ENCODE measurements around the gene MYL3.

DNA sequence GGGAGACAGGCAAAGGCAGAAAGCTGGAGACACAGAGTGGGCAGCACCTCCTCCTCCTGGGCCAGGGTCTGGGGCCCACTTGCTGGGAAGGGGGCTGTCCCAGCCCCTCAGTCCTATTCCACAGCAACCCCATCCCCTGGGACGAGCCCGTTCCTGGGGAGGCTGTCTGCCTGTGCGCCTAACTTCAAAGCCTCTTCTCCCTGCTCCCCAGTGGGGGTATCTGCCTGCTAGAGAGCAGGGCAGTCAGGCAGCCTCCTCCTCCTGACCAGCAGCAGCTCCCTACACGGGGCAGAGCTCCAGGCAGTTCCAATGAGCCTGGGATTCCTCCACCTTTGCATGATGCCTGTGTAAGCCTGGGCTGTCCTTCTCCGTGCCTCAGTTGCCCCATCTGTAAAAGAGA, 21.2 kb upstream of the MYL3 start:
- TF ChIP-seq, protein P1, sequence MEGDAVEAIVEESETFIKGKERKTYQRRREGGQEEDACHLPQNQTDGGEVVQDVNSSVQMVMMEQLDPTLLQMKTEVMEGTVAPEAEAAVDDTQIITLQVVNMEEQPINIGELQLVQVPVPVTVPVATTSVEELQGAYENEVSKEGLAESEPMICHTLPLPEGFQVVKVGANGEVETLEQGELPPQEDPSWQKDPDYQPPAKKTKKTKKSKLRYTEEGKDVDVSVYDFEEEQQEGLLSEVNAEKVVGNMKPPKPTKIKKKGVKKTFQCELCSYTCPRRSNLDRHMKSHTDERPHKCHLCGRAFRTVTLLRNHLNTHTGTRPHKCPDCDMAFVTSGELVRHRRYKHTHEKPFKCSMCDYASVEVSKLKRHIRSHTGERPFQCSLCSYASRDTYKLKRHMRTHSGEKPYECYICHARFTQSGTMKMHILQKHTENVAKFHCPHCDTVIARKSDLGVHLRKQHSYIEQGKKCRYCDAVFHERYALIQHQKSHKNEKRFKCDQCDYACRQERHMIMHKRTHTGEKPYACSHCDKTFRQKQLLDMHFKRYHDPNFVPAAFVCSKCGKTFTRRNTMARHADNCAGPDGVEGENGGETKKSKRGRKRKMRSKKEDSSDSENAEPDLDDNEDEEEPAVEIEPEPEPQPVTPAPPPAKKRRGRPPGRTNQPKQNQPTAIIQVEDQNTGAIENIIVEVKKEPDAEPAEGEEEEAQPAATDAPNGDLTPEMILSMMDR (IDR thresholded peaks at IDR 0.05) = no peak
- TF ChIP-seq POLR2A (IDR thresholded peaks at IDR 0.05) = no peak
- TF ChIP-seq POLR2AphosphoS5 (IDR thresholded peaks at IDR 0.05) = no peak

All from breast epithelium (tissue), 3 donors.